Right lobe of liver (tissue), 4 donors: ENCODE data around the gene LTBR.

ENCODE experiments used
- POLR2A ChIP-seq: fragments of 450-650 bp; IDR thresholded peaks from one replicate; pipeline ENCODE4 v1.6.1; 2017; ENCODE audit warnings: antibody characterized with exemption, mild to moderate bottlenecking
- TF ChIP-seq, protein P1 (sequence below), 4 donors: fragments of 200-600 bp in 3 of 4; fragments of 450-650 bp in 1 of 4; IDR thresholded peaks; one replicate each; pipeline versions ENCODE4 v1.5.1 to v1.8.0; 2016 to 2022; ENCODE audit warnings: antibody characterized with exemption in 4 of 4, mild to moderate bottlenecking in 2 of 4
- donor health status: DM: no; HTN: no; CAD: no.
- donor health status: DM: no; HTN: no; CAD: no.
- donor health status: DM: no; HTN: yes; CAD: no.

DNA sequence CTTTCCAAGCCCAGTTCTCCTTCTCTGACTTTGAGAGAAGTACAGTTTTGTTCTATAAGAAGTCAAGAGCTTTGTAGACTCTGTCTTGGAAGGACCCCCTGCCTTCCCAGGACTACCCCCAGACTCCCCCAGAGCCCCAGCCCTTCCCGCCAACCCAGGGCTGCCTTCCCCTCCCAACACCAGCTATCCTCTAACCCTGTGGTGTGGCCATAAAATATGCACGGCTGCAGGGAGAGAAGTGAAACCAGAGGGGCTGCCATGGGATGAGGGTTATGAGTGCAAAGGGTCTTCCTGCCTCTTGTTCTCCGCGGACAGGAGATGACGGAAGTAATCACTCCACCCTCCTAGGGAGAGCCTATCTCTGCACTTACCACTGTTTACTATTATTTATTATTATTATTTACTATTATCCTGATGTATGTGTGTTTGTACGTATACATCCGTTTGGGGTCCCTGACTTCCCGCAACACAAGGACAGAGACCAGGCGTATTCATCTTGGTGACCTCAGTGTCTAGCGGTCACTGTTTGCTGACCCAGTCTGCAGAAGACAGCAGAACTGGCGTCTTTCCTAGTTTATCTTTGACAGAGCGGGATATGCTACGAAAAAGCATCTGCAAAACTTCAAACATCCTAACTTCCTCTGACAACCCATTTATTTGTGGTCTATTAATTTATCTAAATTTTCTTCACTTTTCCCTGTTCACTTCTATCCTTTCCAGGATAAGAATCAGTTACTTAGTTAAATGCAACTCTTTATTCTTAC lies 5.1 kb upstream of the LTBR start:
- TF ChIP-seq, protein P1, sequence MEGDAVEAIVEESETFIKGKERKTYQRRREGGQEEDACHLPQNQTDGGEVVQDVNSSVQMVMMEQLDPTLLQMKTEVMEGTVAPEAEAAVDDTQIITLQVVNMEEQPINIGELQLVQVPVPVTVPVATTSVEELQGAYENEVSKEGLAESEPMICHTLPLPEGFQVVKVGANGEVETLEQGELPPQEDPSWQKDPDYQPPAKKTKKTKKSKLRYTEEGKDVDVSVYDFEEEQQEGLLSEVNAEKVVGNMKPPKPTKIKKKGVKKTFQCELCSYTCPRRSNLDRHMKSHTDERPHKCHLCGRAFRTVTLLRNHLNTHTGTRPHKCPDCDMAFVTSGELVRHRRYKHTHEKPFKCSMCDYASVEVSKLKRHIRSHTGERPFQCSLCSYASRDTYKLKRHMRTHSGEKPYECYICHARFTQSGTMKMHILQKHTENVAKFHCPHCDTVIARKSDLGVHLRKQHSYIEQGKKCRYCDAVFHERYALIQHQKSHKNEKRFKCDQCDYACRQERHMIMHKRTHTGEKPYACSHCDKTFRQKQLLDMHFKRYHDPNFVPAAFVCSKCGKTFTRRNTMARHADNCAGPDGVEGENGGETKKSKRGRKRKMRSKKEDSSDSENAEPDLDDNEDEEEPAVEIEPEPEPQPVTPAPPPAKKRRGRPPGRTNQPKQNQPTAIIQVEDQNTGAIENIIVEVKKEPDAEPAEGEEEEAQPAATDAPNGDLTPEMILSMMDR (IDR thresholded peaks at IDR 0.05) = no peak
- no peak for TF ChIP-seq POLR2A
